HL-60/S4 treated with retinoic acid at 250 ng/mL for 4 days and 3 days (cell line): ENCODE measurements around the gene DPY19L1.
"Not testable (repeated sequence)": the region's sequence is repeated elsewhere in the genome, so short reads cannot be mapped to it uniquely, and the experiment has no call there.

Source experiments
- in situ Hi-C: fragments of 300-500 bp; cut with MboI; formaldehyde crosslinking; loops from 2 replicates; pipeline ENCODE4 v1.7.0; 2022; ENCODE audit warnings: low sequenced_read_pairs

DPY19L1 gene

DNA sequence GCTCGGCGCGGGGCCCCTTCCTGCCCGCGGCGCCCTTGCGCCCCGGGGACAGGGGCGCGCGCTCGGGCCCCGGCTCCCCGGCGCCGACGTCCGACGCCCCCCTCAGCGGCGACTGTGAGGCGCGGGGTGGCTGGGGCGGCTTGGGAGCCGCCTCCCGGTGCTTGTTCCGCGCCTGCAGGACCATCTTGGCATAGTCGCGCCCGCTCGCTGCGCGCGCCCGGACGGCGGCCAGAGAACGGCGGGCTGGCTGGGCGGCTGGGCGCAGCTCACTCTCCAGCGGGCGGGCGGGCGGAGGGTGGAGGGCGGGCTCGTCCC, at the start of gene DPY19L1:
DPY19L1 (minus strand) TSS at position 275 of the 315 bp plus-strand sequence; CDS start at position 184, 91 bp downstream.
- in situ Hi-C loops = no loop called here

- in situ Hi-C loops = not testable (repeated sequence)
Measured at GRCh38 chr7:35079517-35079916, 42.2 kb upstream of the DPY19L1 start.

- in situ Hi-C loops = not testable (repeated sequence)
Measured at GRCh38 chr7:35074008-35074407, 36.7 kb upstream of the DPY19L1 start.

DNA sequence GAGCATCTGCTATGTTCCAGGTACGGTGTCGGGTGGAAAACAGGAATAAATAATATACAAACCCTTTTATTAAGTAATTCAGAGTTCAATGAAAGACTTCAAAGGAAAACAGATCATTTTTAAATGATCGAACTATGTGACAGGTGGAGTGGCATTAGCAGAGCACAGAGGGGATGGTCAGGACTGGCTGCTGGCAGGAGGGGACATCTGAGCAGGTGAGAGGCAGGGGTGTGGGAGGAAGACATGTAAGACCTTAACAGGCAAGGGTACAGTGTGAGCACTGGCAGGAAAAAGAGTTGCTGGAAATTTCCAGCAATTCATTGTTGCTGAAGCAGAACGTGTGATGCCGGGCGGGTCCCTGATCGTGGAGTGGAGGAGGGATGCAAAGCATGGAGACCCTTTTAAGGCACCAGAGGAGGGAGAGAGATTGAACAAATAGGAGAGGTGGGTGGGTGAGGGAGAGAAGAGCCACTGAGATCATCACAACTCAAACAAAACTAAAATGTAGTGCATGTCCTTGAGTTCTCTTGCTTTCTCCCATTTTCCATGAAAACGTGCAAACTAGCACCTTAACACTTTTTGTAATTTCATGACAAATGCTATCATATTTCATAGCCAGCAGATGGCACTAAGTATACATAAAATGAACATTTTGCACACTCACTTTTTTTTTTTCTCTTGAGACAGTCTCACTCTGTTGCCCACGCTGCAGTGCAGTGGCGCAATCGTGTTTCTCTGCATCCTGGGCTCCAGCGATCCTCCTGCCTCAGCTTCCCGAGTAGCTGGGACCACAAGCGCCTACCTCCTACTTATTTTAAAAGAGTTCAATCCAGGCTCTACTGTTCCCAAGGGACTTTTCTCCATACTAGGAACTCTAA, 35.9 kb upstream of the DPY19L1 start:
- in situ Hi-C loops = not testable (repeated sequence)

GRCh38 chr7:35069084-35069483, 31.8 kb upstream of the DPY19L1 start:
- in situ Hi-C loops = not testable (repeated sequence)

DNA sequence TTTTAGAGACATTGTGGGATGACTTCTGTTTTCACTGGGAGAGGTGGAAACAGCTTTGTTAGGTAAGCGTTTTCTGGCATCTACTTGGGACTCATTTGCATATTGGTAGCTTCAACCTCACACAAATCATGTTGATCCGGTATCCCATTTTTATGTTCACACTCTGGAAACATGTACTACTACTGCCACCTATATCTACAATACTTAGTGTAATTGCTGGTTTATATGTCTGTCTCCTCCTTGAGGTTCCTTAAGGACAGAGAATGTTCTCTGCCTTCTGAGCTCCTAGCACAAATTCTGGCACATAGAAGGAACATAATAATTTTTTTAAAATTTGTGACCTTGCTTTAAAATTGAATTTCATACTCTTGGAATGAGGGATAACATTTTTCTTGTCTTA, 28.1 kb upstream of the DPY19L1 start:
- in situ Hi-C loops = not testable (repeated sequence)

DNA sequence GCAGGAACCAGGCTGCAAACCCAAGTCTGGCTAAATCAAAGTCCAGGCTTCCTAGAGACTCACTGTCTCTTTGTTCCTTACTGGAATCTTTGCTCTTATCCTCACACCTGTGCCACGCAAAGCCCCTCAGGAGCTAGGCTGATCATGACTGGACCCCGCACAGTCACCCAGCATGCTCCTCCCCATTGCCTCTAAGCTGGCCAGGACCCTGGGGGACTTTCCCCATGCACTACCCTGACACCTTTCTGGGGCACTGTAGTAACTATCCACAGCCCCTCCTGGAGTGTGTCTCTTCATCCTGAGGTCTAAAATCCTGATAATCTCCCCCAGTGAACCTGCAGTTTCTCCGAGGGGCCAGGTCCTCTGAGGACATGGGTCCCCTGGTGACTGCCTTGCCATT, 21.3 kb upstream of the DPY19L1 start:
- in situ Hi-C loops = not testable (repeated sequence)

DNA sequence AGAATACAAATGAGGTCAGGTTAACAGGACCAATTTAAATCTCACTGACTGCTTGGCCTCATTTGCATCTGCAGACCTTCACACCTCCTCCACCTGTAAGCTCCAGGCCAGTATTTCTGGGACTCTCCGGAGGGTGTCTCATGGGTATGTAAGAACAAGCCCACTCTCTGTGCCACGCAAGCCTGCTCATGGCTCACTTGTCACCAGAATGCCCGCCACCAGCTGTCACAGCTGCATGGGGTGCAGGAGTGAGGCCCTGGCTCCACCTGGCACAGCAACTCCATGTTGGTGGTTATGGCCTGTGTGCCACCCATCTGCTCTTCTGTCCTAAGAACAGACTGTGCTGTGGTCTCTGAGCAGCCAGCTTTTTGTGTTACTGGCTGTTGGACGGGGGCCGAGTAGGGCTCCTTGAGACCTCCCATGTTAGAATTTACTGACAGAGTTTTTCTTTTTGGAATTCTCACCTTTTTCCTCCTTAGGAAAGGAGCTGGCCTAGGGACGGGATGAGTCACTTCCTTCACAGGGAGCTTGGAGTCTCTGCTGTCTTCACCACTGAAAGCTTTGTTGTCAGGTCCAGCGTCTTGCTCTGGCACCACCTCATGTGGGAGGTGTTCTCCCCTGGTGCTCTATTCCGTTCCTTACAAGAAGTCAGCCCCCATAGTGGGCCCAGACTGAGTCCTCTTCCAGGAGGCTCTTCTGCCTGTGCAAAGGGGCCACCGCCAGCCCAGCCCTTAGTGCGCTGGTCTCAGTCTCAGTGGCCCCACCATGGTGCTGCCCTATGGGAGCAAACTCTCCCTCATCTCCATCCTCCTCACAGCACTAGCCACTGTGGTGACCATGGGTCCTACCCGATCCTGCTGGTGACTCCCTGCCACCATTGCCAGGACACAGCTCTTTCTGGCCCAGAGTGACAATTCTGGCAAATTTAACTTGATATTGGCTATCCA, 20.5 kb upstream of the DPY19L1 start:
- in situ Hi-C loops = not testable (repeated sequence)

DNA sequence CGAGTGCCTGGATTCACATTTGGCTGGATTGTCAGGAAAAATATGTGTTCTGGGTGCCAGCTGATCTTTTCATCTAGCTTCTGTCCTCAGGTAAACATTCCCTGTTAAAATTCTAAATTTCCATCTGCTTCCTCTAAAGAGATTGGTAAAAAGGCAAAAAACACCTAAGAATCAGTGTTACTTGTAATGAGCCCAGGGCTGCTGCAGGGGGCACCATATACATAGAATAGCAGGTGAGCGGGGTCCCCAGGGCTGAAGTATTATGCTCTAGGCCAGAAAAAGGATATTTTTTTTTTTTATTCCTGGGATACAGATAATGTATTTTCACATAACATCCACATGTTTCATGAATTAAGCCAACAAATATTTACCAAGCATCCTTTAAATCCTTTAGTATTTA, 18.4 kb upstream of the DPY19L1 start:
- in situ Hi-C loops = not testable (repeated sequence)

DNA sequence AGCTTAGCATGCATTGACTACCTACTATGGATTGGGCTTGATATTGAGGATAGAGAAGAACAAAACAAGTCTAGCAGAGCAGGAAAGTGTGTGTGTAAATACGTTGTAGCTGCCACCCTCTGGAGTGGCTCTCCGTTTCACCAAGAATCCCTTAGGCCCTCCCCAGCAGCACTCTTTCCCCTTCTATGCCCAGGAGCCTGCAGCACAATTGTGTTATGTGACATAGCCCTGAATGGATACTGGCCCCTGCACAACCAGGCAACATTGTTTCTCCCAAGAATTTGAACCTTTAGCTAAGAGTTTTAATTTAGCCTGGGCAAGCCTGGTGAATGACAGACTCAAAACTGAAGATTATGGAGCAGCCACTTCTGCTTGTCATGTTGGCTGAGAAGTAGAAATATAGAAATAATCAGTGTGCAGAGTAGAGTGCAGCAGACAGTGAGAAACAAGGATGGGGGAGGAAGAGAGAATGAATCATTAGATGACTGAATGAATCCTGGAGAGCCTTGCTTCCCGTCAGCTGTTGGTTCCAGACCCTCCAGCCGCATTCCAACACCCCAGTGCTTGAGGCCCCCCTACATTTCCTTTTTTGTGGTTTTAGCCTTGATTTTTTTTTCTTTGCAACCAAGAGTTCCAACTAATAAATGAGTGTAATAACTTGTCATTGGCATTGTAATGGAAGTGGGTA, 16.3 kb upstream of the DPY19L1 start:
- in situ Hi-C loops = not testable (repeated sequence)

DNA sequence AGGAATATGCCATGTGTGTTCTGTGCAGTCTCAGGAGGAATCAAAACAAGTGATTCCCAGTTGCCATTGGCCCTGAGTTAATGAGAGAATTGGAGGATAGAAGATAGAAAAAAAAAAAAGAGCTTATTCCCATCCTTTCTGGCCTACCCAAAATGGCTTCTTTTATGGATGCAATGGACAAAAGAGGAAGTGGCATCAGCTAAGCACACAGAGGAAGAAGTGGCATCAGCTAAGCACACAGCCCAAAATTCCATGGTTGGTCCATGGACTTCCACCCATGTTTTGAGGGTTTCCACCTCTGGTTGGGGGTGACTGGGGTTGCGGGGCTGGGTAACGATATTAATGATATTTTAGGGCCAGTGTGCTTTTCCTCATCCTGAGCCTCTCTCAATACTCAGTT, 11.1 kb upstream of the DPY19L1 start:
- in situ Hi-C loops = not testable (repeated sequence)

GRCh38 chr7:35047912-35048305, 10.6 kb upstream of the DPY19L1 start:
- in situ Hi-C loops = not testable (repeated sequence)

DNA sequence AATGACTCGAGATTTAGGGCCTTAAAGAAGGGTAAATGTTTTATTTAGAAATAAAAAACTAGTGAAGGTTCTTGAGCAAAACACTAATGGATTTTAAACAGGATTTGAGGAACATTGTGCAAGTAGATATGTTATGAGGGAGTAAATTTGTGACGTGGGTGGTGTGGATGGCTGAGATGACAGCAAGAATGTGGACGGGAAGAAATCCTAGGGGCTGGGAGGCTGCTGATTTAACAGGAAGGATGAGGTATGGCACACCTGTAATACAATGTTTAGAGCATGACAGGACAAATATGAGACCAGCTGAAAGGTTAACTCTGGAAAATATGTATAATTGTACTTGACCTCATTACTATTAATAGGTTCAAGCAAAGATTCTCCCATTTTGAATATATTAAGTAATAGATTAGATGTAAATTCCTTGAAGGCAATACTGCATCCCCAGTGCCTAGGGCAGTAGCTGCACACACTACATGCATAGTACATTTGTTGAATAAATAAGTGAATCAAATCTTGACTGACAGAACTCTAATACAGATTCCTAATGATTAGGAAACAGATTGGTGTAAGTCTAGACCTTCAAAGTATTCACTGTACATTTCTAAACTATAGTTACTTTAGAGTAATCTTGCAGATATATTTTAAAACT, 10.1 kb upstream of the DPY19L1 start:
- in situ Hi-C loops = not testable (repeated sequence)

GRCh38 chr7:35043301-35043700, 6.0 kb upstream of the DPY19L1 start:
- in situ Hi-C loops = not testable (repeated sequence)

- in situ Hi-C loops = no loop called here
Measured at GRCh38 chr7:35040906-35041305, 3.6 kb upstream of the DPY19L1 start.

GRCh38 chr7:35039343-35039742, 2.1 kb upstream of the DPY19L1 start:
- in situ Hi-C loops = no loop called here

DNA sequence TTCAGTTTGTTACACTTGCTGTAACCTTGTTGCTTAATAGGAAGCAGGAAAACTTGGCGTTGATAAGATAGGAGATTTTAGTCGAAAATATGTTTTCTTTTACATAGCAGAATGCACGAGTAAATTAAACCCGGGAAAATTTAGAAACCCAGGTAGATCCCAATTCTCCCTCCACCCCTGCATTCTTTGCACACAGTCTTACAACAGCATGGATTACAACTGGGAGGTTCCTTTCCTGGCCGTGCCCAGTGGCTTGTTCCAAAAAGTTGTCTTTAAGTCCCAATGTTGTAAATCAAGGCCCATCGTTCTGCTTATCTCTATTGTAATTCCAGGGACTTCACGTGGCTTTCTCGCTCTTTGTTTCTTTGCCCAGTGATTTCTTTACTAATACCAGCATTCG, 1.1 kb upstream of the DPY19L1 start:
- in situ Hi-C loops = no loop called here

- in situ Hi-C loops = no loop called here
Measured at GRCh38 chr7:35037526-35038341, 449 bp upstream of the DPY19L1 start.

DNA sequence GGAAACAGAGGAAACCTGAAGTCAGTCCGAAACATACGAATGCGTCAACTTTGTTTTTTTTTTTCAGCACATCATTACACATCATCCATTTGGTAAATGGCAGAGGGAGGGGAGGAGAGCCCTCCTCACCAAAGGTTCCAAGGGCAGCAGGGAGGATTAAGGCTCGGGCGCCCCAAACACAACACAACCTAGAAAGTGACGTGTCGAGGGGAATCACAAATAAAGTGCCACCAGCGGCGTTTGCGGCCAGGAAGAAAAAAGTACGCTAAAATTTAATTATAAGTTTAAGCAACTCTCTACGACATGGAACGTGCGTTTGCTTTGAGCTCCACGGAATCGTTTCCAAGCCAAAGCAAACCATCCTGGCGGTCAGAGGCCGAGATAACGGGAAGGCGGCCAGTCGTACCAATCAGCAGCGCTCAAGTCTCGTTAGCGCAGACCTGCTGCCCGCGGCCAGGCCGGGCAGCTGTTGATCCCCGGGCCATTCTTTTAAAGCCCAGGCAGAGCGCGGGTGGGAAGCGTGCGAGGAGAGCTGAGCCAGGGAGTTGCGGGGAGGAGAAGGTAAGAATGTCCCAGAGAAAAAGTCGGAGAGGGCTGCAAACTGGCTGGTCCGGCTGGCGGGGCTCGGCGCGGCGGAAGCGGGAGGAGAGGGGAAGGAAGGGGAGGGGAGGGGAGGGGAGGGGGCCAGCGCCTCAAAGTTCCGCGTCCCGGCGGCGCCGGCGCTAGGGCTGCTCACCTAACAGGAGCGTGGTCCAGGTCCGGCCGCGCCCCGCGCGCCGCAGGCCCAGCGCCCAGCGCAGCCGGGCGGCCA, 719 bp downstream of the DPY19L1 start:
- in situ Hi-C loops = no loop called here
